Activated CD8-positive, alpha-beta T cell treated with anti-CD3 and anti-CD28 coated beads for 36 hours (primary cell): Measurements from ENCODE around the gene CXCL13. TPM values are rescaled to one million over a fixed set of nuclear protein-coding genes. Genes with fewer than 3 reads are reported as not detected.

ENCODE experiments used
- ATAC-seq: fragments of 200-7000 bp; cut with Tn5 transposase; one replicate; pipeline ENCODE4 v1.10.0; 2021; ENCODE audit warnings: mild to moderate bottlenecking, moderate library complexity
- CTCF ChIA-PET: fragments of 350-600 bp; sonication (Branson Sonifier 250); formaldehyde crosslinking; loops from one replicate; lab custom pipeline; 2021; ENCODE audit warnings: antibody characterized with exemption; lab: Charles Lee
- POLR2A ChIA-PET: fragments of 350-600 bp; sonication (Branson Sonifier 250); formaldehyde crosslinking; loops from one replicate; lab custom pipeline; 2021; ENCODE audit warnings: antibody characterized with exemption; lab: Charles Lee
- DNase-seq: peaks from one replicate; pipeline ENCODE4 v3.0.0-alpha.2; 2020
- H3K27ac Mint-ChIP-seq: one replicate; pipeline ENCODE4 v1.8.0; 2021; ENCODE audit warnings: mild to moderate bottlenecking, mixed read lengths
- H3K27me3 Mint-ChIP-seq: one replicate; pipeline ENCODE4 v1.8.0; 2021; ENCODE audit warnings: mixed read lengths
- H3K36me3 Mint-ChIP-seq: one replicate; pipeline ENCODE4 v1.8.0; 2021; ENCODE audit warnings: low read depth, mixed read lengths
- H3K4me1 Mint-ChIP-seq: one replicate; pipeline ENCODE4 v1.8.0; 2021; ENCODE audit warnings: low read depth, mixed read lengths
- H3K4me3 Mint-ChIP-seq: one replicate; pipeline ENCODE4 v1.8.0; 2021; ENCODE audit warnings: mild to moderate bottlenecking, moderate library complexity, mixed read lengths
- H3K9me3 Mint-ChIP-seq: one replicate; pipeline ENCODE4 v1.8.0; 2021; ENCODE audit warnings: mixed read lengths
- CTCF ChIP-seq: fragments of 200-600 bp; IDR thresholded peaks from one replicate; pipeline ENCODE4 v1.8.0; 2022; ENCODE audit warnings: antibody characterized with exemption, mild to moderate bottlenecking
- intact Hi-C: fragments of 100-400 bp; cut with micrococcal nuclease; formaldehyde crosslinking; loops from one replicate; pipeline ENCODE4 v1.10.0; 2022
- total RNA-seq, 2 experiments: library from RNA; stranded (reverse); gene quantifications; one replicate each; pipeline ENCODE4 v1.2.3, GENCODE V29; 2021

The CXCL13 gene
- total RNA-seq, 2 experiments from 2014 or later, result 0.43 TPM; not detected in 1

- Mint-ChIP-seq H3K27ac (peak overlapping the region; percentile 70), H3K4me1 (peaks cover 28% of the 10 kb centered on the region), H3K9me3 (no peaks in the 10 kb centered on the region), H3K4me3 (peak overlapping the region; percentile 8), H3K27me3 (peaks cover 12% of the 10 kb centered on the region), H3K36me3 (no peaks in the 10 kb centered on the region)
- TF ChIP-seq CTCF, result no peak
- POLR2A ChIA-PET, result interaction anchor here (0.7 to 1.1 kb wide), 3 partner anchors 42 to 475 kb away, joined by 3 read pairs; partner anchors contain the start of genes CCNG2 and FRAS1
- intact Hi-C loops, result loop anchor here (10.0 kb wide), 1 partner anchor 273 kb away; no protein-coding TSS in a partner anchor
- CTCF ChIA-PET, result interaction anchor here (0.7 to 1.7 kb wide), 3 partner anchors 16 to 34 kb away, joined by 3 to 6 read pairs (median 4); no protein-coding TSS in a partner anchor
- peak; percentile 77 for ATAC-seq
- DNase-seq, result peak; percentile 9
Observed at GRCh38 chr4:77581724-77582123, 23.9 kb upstream of the CXCL13 start.

- H3K4me3 Mint-ChIP-seq, result no peak overlapping the region
Observed at GRCh38 chr4:77582156-77582555, 23.5 kb upstream of the CXCL13 start.

GRCh38 chr4:77582711-77583110 lies 22.9 kb upstream of the CXCL13 start:
- ChIA-PET POLR2A (interaction anchor here (0.7 to 1.1 kb wide), 3 partner anchors 43 to 474 kb away, joined by 3 read pairs; partner anchors contain the start of gene FRAS1), CTCF (interaction anchor here (1.6 kb wide), 1 partner anchor 18 kb away, joined by 5 read pairs; no protein-coding TSS in a partner anchor)
- no peak for TF ChIP-seq CTCF
- no peaks in the 10 kb centered on the region for H3K9me3 Mint-ChIP-seq
- intact Hi-C loops, result loop anchor here (10.0 kb wide), 1 partner anchor 272 kb away; no protein-coding TSS in a partner anchor
- H3K36me3 Mint-ChIP-seq, result no peaks in the 10 kb centered on the region
- no peak overlapping the region for H3K4me3 Mint-ChIP-seq
- ATAC-seq (no peak), DNase-seq (no peak)
- peaks cover 38% of the 10 kb centered on the region for H3K4me1 Mint-ChIP-seq
- H3K27me3 Mint-ChIP-seq, result peaks cover 13% of the 10 kb centered on the region
- H3K27ac Mint-ChIP-seq, result no peak overlapping the region

More at GRCh38 chr4:77582156-77582555, 23.5 kb upstream of the CXCL13 start:
- ChIA-PET CTCF (interaction anchor here (0.7 to 1.7 kb wide), 3 partner anchors 19 to 34 kb away, joined by 4 to 6 read pairs (median 5); no protein-coding TSS in a partner anchor), POLR2A (interaction anchor here (0.7 to 1.1 kb wide), 3 partner anchors 42 to 475 kb away, joined by 3 read pairs; partner anchors contain the start of genes CCNG2 and FRAS1)
- H3K36me3 Mint-ChIP-seq, result no peaks in the 10 kb centered on the region
- intact Hi-C loops, result loop anchor here (10.0 kb wide), 1 partner anchor 273 kb away; no protein-coding TSS in a partner anchor
- DNase-seq (no peak), ATAC-seq (no peak)
- H3K27me3 Mint-ChIP-seq, result peaks cover 12% of the 10 kb centered on the region
- H3K9me3 Mint-ChIP-seq, result no peaks in the 10 kb centered on the region
- TF ChIP-seq CTCF, result no peak
- H3K4me1 Mint-ChIP-seq, result peaks cover 32% of the 10 kb centered on the region
- no peak overlapping the region for H3K27ac Mint-ChIP-seq

GRCh38 chr4:77586951-77587383 lies 18.7 kb upstream of the CXCL13 start:
- Mint-ChIP-seq H3K27ac (peak overlapping the region; percentile 73), H3K36me3 (no peaks in the 10 kb centered on the region)
- intact Hi-C loops, result loop anchor here (10.0 kb wide), 1 partner anchor 268 kb away; no protein-coding TSS in a partner anchor

More at GRCh38 chr4:77586951-77587383, 18.7 kb upstream of the CXCL13 start:
- Mint-ChIP-seq H3K4me1 (peaks cover 50% of the 10 kb centered on the region), H3K4me3 (peak overlapping the region; percentile 21), H3K9me3 (no peaks in the 10 kb centered on the region), H3K27me3 (peaks cover 14% of the 10 kb centered on the region)
- TF ChIP-seq CTCF, result no peak
- CTCF ChIA-PET, result interaction anchor here (0.6 to 2.5 kb wide), 3 partner anchors 13 to 122 kb away, joined by 3 to 11 read pairs (median 6); no protein-coding TSS in a partner anchor
- POLR2A ChIA-PET, result no interaction called here
- ATAC-seq (peak; percentile 98), DNase-seq (peak; percentile 90)
